ENCODE measurements around the gene ALK.
A peak's percentile ranks its signal among the peaks of the same experiment; 100 is the strongest.

ALK gene

DNA sequence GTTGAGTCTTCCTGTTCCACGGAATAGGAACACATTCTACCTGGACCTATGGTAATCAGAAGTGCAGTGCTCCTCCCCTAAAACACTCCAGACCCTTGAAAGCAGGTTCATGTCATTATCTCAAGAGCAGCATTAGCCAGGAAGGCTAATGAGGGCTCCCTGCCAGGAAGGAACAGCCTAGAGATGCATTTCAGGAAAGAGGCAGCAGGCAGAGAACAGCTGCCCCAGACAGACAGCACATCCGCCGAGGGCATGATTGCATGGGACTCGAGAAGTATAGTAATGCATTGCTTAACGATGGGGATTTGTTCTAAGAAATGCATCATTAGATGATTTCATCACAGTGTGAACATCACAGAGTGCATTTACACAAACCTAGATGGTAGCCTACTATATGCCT is 171.5 kb downstream of the ALK start:
- DNase-seq: peak; percentile 62

- DNase-seq: no peak
These were observed 172.3 kb downstream of the ALK start for GRCh38 chr2:29749041-29749440.

DNA sequence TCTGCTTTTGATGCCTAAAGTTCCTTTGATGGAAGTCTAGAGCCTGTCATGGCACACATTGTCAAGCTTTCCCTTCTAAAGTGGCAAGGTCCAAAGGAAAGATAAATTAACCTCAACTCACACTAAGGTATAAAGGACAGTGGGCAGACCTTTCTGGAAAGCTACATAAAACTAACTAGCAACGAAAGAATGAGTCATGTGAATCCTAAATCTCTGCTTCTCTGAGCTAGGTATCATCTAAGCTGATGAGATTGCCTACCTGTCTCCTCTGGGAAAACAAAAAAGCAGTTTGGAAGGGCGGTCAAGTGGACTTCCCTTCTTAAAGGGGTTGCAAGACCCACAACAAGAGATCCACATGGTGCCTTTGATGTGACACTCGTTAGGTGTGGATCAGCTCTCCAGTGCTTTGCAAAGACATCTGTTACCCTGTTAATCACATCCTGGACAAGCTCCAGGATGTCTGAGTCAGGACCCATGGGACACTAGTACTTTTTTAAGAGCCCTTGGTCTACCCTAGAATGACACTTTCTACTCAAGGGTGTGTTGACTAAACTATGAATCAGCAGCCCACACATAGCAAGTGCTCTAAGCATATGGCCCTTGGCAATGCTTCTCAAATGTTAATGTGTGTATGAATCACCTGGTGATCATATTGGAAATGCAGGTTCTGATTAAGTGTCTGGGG is 173.5 kb downstream of the ALK start:
- peak; percentile 83 for DNase-seq

GRCh38 chr2:29744976-29745375 is 176.4 kb downstream of the ALK start:
- DNase-seq: no peak

GRCh38 chr2:29743516-29743915 is 177.9 kb downstream of the ALK start:
- DNase-seq: peak; percentile 75

DNA sequence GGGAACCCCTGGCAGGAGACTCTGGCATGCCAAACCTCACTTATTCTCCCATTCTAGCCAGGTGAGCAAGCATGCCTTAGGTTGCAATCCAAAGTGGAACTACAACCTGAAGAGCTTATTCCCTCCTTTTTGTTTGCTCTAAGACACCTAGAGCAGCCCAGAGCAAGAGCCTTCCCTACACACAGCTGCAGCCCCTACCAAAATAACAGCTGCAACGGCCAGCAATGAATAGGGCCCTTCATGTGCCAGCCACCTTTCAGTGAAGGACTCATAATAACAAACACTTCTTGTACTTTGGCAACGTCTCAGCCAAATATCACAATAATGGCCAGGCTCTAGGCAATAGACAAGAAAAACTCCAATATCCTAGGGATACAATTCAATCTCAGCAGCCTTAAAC is 178.7 kb downstream of the ALK start:
- DNase-seq: no peak

DNA sequence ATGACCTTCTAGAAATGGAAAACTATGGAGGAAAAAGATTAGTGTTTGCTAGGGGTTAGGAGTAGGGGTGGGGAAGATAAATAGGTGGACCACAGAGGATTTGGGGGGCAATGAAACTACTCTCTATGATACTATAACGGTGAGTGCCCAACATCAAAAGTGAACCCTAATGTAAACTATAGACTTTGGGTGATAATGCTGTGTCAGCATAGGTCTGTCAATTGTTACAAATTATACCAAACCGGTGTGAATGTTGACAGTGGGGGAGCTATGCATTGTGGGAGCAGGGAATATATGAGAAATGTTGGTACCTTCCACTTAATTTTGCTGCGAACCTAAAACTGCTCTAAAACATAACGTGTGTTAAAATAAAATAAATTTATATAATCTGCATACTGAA is 180.3 kb downstream of the ALK start:
- no peak for DNase-seq

GRCh38 chr2:29733965-29734364 is 187.4 kb downstream of the ALK start:
- peak; percentile 9 for DNase-seq

DNA sequence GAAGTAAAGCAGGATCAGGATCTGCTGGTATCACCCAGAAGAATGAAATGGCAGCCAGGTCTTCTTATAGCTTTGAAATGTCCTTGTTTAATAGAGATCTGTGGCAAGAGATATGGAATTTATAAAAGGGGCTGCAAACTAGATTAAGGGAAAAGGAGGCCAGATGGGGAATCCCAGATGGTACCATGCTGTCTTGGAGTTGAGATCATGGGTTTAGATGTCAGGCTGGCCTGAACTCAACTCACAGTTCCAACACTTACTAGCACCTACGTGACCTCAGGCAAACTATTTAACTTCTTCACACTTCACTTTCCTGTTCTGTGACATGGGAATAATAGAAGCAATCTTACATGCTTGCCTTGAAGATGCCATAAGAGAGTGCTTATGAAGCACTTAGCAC is 188.2 kb downstream of the ALK start:
- peak; percentile 36 for DNase-seq

DNA sequence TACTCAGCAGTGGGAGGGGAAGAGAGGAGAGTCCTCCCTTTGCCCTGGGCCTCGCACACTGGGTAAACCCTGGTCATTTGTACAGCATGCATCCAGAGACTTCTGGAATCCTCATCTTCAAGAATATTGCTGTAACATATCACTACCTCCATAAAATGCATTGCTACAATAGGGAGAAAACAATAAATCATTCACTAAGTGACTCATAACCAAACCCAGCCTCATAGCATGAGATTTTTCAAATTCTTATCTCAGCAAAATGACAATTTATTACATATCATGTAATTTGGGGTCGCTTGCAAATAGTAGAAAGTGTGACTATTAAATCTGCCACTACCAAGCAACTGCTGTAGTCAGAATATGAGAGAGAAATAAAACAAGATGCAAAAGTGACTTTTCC is 189.4 kb downstream of the ALK start:
- DNase-seq: no peak

- no peak for DNase-seq
These were observed 191.5 kb downstream of the ALK start for GRCh38 chr2:29729932-29730331.

DNA sequence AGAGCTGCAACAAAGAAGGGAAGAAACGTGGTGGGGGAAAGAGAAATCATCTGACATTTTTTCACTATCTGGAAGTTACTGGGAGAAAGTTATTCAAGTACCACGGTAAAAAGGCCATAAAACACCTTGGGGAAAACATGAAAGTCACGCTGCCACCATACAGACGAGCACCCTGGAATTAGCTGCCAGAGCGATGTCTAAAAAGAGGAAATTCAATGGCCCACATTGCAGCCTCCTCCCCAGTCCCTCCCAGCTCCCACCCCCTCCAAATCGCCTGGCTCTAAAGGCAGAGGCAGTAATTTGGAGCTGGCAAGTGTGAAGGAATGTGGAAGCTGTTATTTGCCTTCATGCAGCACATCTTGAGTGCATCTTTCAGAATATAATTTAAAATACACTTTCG is 192.0 kb downstream of the ALK start:
- no peak for DNase-seq

- no peak for DNase-seq
These were observed 194.4 kb downstream of the ALK start for GRCh38 chr2:29726976-29727375.

- no peak for DNase-seq
These were observed 195.8 kb downstream of the ALK start for GRCh38 chr2:29725610-29726009.

- no peak for DNase-seq
These were observed 197.1 kb downstream of the ALK start for GRCh38 chr2:29724282-29724681.

DNA sequence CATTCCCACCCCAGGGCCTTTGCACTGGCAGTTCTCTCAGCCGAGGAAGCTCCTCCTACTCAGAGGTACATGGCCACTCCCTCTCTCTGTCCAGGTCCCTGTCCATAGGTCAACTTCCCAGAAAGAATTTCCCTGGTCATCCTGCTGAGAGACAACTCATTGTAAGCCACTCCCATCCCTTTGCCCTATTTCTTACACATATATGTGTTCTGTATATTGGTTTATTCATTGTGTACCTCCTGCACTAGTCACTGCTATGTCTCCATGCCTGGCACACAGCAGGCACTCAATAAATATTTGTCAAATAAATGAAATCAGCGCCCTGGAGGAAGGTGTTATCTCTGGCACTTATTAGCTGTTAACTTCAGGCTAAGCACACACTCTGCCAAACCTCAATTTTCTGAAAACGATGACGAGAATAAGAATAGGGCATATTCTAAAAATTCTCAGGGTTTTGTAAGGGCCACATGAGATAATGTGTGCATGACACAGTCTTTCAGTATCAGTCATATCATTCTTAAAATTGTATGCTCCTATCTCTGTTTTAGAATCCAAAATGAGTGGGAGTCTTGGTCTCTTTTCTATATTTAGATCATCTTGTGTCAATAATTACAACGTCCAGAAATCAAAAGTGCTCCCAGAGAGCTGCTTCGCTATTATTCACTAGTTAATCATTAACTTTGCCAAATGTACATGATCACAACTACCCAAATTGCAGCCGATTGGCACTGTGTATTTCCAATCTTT is 198.0 kb downstream of the ALK start:
- no peak for DNase-seq

DNA sequence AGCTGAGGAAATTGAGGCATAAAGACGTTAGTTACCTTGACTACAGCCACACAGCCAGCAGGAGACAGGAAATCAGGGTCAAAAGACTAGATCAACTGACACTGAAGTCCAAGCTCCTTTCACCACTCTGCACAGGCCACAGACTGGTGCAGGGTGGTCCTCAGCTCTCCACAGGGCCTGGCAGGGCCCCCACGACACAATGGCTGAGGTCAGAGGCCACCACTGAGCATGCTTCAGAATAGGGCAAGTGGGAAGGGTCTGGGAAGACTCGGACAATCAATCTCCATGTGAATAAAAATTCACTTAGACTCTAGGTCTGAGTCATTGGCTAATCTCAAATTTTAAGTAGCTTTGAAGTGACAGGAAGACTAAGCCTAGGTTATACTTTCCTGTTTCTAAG is 201.7 kb downstream of the ALK start:
- DNase-seq: no peak

DNA sequence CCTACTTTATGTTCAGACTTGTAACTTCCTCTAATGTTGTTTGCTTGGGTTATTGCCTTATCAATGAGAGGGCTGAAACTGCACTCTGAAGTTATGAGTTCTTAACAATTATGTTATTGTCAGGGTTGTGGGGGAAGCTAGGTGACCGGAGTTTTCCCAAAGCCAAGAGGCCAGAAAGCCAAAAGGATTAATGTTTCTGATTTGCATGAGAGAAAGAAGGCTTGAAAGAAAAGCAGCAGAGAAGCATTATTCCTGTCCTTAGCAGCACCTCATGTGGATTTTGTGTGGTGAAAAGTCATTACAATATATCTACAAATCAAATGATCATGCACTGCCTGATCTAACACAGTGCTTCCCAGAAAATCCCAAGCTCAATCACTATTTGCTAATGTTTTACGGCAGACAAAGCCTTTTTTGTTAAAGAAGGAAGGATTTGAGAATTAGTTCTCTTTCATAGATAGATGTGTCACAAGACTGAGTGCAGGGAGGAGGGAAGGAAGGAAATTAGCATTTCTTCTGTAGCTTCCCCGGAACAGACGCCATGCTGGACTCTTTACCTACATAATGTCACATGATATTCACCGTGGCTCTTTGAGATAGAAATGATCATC is 203.2 kb downstream of the ALK start:
- DNase-seq: no peak

DNA sequence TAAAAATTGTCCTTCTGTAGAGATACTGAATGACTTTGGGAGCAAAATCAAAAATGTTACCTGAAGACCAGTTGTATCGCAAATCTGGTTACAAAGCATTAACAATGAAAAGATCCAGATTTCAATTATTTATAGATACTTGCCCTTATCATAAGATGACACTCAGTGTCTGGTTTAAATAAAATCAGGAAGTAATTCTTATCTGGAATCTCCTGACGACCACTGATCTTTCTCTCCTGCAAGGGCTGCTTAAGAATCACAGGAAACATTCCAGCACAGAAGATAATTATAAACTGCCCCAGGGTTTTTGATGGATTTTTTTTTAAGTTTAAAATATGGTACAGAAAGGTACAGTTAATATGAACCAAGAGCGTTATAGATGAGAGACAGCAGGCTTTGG is 205.7 kb downstream of the ALK start:
- DNase-seq: no peak

DNA sequence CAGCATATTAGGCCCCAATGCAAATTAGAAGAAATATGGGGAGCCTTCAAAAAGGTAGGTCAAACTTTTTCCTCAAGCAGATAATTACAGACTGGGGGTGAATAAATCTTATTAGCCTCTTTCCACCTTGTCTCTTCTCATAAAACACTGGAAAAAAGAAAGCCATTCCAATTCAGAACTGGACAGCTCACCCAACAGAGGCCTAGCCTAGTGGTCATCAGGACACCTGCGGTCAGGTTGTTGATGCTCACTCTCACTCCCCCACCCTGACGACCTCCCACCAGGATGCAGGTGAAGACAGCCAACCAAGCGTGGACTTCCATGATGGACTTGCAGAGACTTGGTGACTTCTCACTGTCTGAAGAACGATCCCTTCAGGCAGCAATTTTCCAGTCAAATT is 207.1 kb downstream of the ALK start:
- DNase-seq: no peak

- DNase-seq: peak; percentile 45
These were observed 215.1 kb downstream of the ALK start for GRCh38 chr2:29706171-29706720.

GRCh38 chr2:29705616-29706015 is 215.8 kb downstream of the ALK start:
- DNase-seq: no peak

GRCh38 chr2:29703336-29703735 is 218.1 kb downstream of the ALK start:
- DNase-seq: no peak

DNA sequence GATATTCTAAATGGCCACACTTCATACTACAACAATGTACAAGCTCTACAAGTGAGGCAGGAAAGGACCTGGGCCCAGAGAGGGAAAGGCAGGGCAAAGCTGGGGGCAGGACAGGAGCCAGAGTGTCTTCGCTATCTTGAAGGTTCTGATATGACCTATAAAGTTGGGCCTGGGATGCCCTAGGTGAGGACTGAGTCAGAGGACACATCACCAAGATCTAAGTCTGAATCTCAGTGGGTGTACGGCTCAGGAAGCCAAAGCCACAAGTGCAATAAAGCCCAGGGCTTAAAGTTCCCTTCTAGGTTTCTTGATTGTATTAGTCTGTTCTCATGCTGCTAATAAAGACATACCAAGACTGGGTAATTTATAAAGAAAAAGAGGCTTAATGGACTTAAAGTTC is 219.1 kb downstream of the ALK start:
- DNase-seq: no peak

All from NCI-H2171 treated with DMSO at 0.1 percent for 48 hours (cell line).